K562 (cell line): Measurements from ENCODE around the gene TSPAN11. TPM values are rescaled to one million over a fixed set of nuclear protein-coding genes. Genes with fewer than 3 reads are reported as not detected.

Experiments used
- ATAC-seq: fragments of 200-7000 bp; cut with Tn5 transposase; 3 replicates; pipeline ENCODE4 v1.9.1; 2020; ENCODE audit warnings: moderate library complexity
- BruUV-seq: library from RNA; stranded (reverse); fragments of 400-500 nt; replicated peaks from 2 replicates; lab custom pipeline; 2021; lab: Mats Ljungman, UMichigan
- CTCF ChIA-PET: fragments of 300-600 bp; formaldehyde crosslinking; extraction: SDS; loops from one replicate; lab custom pipeline; 2021; ENCODE audit warnings: low intra/inter-chr PET ratio; lab: Yijun Ruan, JAX
- POLR2A ChIA-PET: fragments of 300-600, 350-650 bp; sonication (Branson Sonifier 250); formaldehyde crosslinking; extraction: SDS; loops from one replicate; lab custom pipeline; 2021; ENCODE audit warnings: antibody characterized with exemption, inconsistent platforms; lab: Yijun Ruan, JAX
- DNase-seq, 4 experiments: peaks; one replicate each; pipeline versions ENCODE4 v3.0.0 to v3.0.0-alpha.2; 2011 to 2018; ENCODE audit warnings: low spot score in 3 of 4, mixed read lengths in 3 of 4; ENCODE audit errors: extremely low read depth in 1 of 4
- FAIRE-seq: peaks from 2 replicates; lab custom pipeline; 2011; peaks lifted over from hg19 to GRCh38; lab: Jason Lieb, UNC
- H2AFZ ChIP-seq: 2 replicates; pipeline ENCODE4 v1.6.0; 2011; ENCODE audit warnings: low read depth, low read length, control low read depth, inconsistent platforms
- H3K27ac ChIP-seq: fragments of 200-600 bp; 3 replicates; pipeline ENCODE4 v1.8.0; 2011; ENCODE audit warnings: low read depth, mild to moderate bottlenecking, control low read depth, inconsistent platforms, low read length, moderate library complexity, mixed read lengths; ENCODE audit errors: extremely low read depth
- H3K27me3 ChIP-seq, 2 experiments: fragments of 300-600 bp in 1 of 2; 2 replicates in 1 of 2; 3 replicates in 1 of 2; pipeline versions ENCODE4 v1.6.0 to v1.8.0; 2011; ENCODE audit warnings: inconsistent platforms in 2 of 2, low read length in 2 of 2, mild to moderate bottlenecking in 1 of 2, mixed read lengths in 1 of 2, moderate library complexity in 1 of 2; ENCODE audit not compliant: control insufficient read depth in 2 of 2, insufficient read depth in 2 of 2
- H3K36me3 ChIP-seq: fragments of 300-600 bp; 3 replicates; pipeline ENCODE4 v1.8.0; 2011; ENCODE audit warnings: mild to moderate bottlenecking, low read length, inconsistent platforms; ENCODE audit not compliant: control insufficient read depth, insufficient read depth
- H3K4me1 ChIP-seq, 2 experiments: fragments of 200-600 bp in 1 of 2; replicated peaks in 1 of 2; 2 replicates in 1 of 2; 3 replicates in 1 of 2; pipeline versions ENCODE4 v1.5.1 to v1.8.0; 2011; ENCODE audit warnings: inconsistent platforms in 2 of 2, low read length in 2 of 2, mild to moderate bottlenecking in 1 of 2, mixed read lengths in 1 of 2, moderate library complexity in 1 of 2; ENCODE audit not compliant: control insufficient read depth in 2 of 2, insufficient read depth in 2 of 2
- H3K4me2 ChIP-seq: 2 replicates; pipeline ENCODE4 v1.6.1; 2011; ENCODE audit warnings: low read length, control low read depth, inconsistent platforms, mixed read lengths; ENCODE audit not compliant: insufficient read depth
- H3K4me3 ChIP-seq: fragments of 200-600 bp; sonication (generic), shearing (Covaris generic); 2 replicates; pipeline ENCODE4 v1.5.1; 2016; ENCODE audit warnings: control low read depth, inconsistent platforms
- H3K79me2 ChIP-seq: fragments of 200-600 bp; 3 replicates; pipeline ENCODE4 v1.8.0; 2011; ENCODE audit warnings: low read length, inconsistent platforms; ENCODE audit not compliant: control insufficient read depth, insufficient read depth
- H3K9ac ChIP-seq, 2 experiments: 2 replicates each; pipeline versions ENCODE4 v1.6.0 to v1.6.1; 2011; ENCODE audit warnings: low read depth in 2 of 2, low read length in 2 of 2, control low read depth in 1 of 2, inconsistent platforms in 1 of 2, mild to moderate bottlenecking in 1 of 2, mixed read lengths in 1 of 2; ENCODE audit not compliant: insufficient read depth in 1 of 2
- H3K9me1 ChIP-seq: one replicate; pipeline ENCODE4 v1.6.0; 2011; ENCODE audit warnings: inconsistent platforms, mild to moderate bottlenecking, low read length, moderate library complexity; ENCODE audit not compliant: control insufficient read depth, insufficient read depth
- H3K9me3 ChIP-seq: replicated peaks from 2 replicates; pipeline ENCODE4 v1.5.1; 2011; ENCODE audit warnings: low read depth, low read length, inconsistent platforms; ENCODE audit not compliant: control insufficient read depth, insufficient read depth
- H4K20me1 ChIP-seq: replicated peaks from 2 replicates; pipeline ENCODE4 v1.6.1; 2011; ENCODE audit warnings: low read length, inconsistent platforms, mixed read lengths; ENCODE audit not compliant: control insufficient read depth, insufficient read depth
- ARID3A ChIP-seq: IDR thresholded peaks from 2 replicates; pipeline ENCODE4 v1.6.1; 2012; ENCODE audit warnings: low read depth, low read length, improper control_type of control experiment, borderline replicate concordance
- HES1 ChIP-seq: fragments of 450-650 bp; IDR thresholded peaks from 2 replicates; pipeline ENCODE4 v1.6.1; 2016; ENCODE audit warnings: low read depth, mild to moderate bottlenecking, moderate library complexity
- MYNN ChIP-seq, 2 experiments: sonication (generic); formaldehyde crosslinking in 1 of 2; IDR thresholded peaks; 2 replicates each; pipeline versions ENCODE4 v1.5.0 to v1.6.1; 2016 to 2020; ENCODE audit warnings: antibody characterized with exemption in 1 of 2, missing genetic modification reagents in 1 of 2
- RBM17 ChIP-seq: fragments of 200-400 bp; formaldehyde crosslinking; IDR thresholded peaks from 2 replicates; pipeline ENCODE4 v1.6.1; 2017; ENCODE audit warnings: low read depth, mild to moderate bottlenecking, low read length, borderline replicate concordance
- SETDB1 ChIP-seq: IDR thresholded peaks from one replicate; pipeline ENCODE4 v1.6.1; 2012; ENCODE audit warnings: low read length, control low read depth, inconsistent platforms
- SFPQ ChIP-seq: fragments of 200-400 bp; formaldehyde crosslinking; IDR thresholded peaks from 2 replicates; pipeline ENCODE4 v1.6.1; 2017; ENCODE audit warnings: mild to moderate bottlenecking, low read depth, low read length, moderate library complexity
- SMC3 ChIP-seq: conservative IDR thresholded peaks from 2 replicates; pipeline ENCODE4 v1.6.1; 2011; ENCODE audit warnings: low read depth, low read length, improper control_type of control experiment; ENCODE audit not compliant: insufficient read depth
- TCF7L2 ChIP-seq: fragments of 150-350 bp; IDR thresholded peaks from 2 replicates; pipeline ENCODE4 v1.6.1; 2016; ENCODE audit warnings: low read depth, mild to moderate bottlenecking, low read length, moderate library complexity
- WGBS: fragments of 100-300 bp; shearing (Covaris generic); methylation state at CpG from one replicate; pipeline ENCODE4 v1.1.6; 2016; ENCODE audit warnings: low coverage, mixed read lengths; ENCODE audit not compliant: insufficient coverage; ENCODE audit errors: missing lambda C conversion rate; 5-methylcytosine and 5-hydroxymethylcytosine counted together
- in situ Hi-C: fragments of 300-500 bp; cut with MboI; formaldehyde crosslinking; loops from 4 replicates; pipeline ENCODE4 v1.15.0; 2018; ENCODE audit warnings: inconsistent platforms, mixed read lengths
- intact Hi-C: fragments of 100-400 bp; cut with micrococcal nuclease; formaldehyde crosslinking; loops from 2 replicates; pipeline ENCODE4 v1.14.2; 2022
- polyA plus RNA-seq, 8 experiments: library from polyadenylated mRNA; depleted of rRNA in 4 of 8; stranded (reverse) in 5 of 8; unstranded in 3 of 8; fragments of >200 nt; fragmentation: Nextera tagmentation in 2 of 8; fragmentation: Illumina TruSeq in 1 of 8; extraction: Ambion mirVana in 2 of 8; extraction: Trizol in 1 of 8; gene quantifications; 2 replicates each; pipeline versions ENCODE4 v1.2.1 to v1.2.3, GENCODE V29; 2011 to 2014; ENCODE audit warnings: inconsistent platforms in 1 of 8, missing spikeins in 1 of 8
- total RNA-seq, 7 experiments: library from RNA; depleted of rRNA in 6 of 7; stranded (reverse); fragments of >200 nt in 6 of 7; fragmentation: Illumina TruSeq in 2 of 7; extraction: Trizol in 2 of 7; gene quantifications; 2 replicates each; pipeline versions ENCODE4 v1.2.1 to v1.2.3, GENCODE V29; 2011 to 2021; ENCODE audit warnings: low replicate concordance in 1 of 7

Gene TSPAN11
- total and polyA plus RNA-seq, 9 of the 15 experiments (the other 6 are each of a cell fraction or from before 2014, with no cell fraction given): not detected

- ChIA-PET POLR2A (no interaction called here), CTCF (no interaction called here)
- H3K9me3 ChIP-seq: no peaks in the 10 kb centered on the region
- WGBS: 0% methylated on average over 5 of the region's 5 CpGs
- in situ Hi-C loops: no loop called here
- no TSS peak for BruUV-seq
- H3K4me3 ChIP-seq: no peak overlapping the region
- no peaks in the 10 kb centered on the region for H3K36me3 ChIP-seq
- no peaks in the 10 kb centered on the region for H3K9me1 ChIP-seq
- DNase-seq (no peak), ATAC-seq (no peak), FAIRE-seq (no peak)
- H3K9ac ChIP-seq: no peak overlapping the region
- no peak overlapping the region for H3K4me2 ChIP-seq
- H3K4me1 ChIP-seq: no peaks in the 10 kb centered on the region
- no peaks in the 10 kb centered on the region for H3K79me2 ChIP-seq
- peaks cover 5 to 55% of the 10 kb centered on the region in 2 experiments; a peak in 4 of 5 replicates for H3K27me3 ChIP-seq
- intact Hi-C loops: no loop called here
- no peak overlapping the region for H2AFZ ChIP-seq
- no peak overlapping the region for H3K27ac ChIP-seq
- TF ChIP-seq ARID3A (no peak), MYNN (IDR thresholded peaks at IDR 0.05) (no peak), MYNN (CRISPR knock-in tag; IDR thresholded peaks at IDR 0.05) (no peak), SMC3 (no peak), HES1 (no peak), SETDB1 (no peak), RBM17 (no peak), TCF7L2 (no peak), SFPQ (no peak)
- TF ChIP-seq, all 486 proteins: peak for 0
- H4K20me1 ChIP-seq: peaks cover 8% of the 10 kb centered on the region; the same call in 1 of the 2 replicates
These were observed 78.1 kb downstream of the TSPAN11 start for GRCh38 chr12:31004666-31005065.
